SKM-1 treated with dmso at 0.1 percent for 144 hours (cell line): ENCODE results near the gene ZMIZ1.

ENCODE experiments used
- DNase-seq: peaks from one replicate; lab custom pipeline; 2025; ENCODE audit not compliant: unreplicated experiment; lab: John Stamatoyannopoulos, UW

ZMIZ1 gene

DNA sequence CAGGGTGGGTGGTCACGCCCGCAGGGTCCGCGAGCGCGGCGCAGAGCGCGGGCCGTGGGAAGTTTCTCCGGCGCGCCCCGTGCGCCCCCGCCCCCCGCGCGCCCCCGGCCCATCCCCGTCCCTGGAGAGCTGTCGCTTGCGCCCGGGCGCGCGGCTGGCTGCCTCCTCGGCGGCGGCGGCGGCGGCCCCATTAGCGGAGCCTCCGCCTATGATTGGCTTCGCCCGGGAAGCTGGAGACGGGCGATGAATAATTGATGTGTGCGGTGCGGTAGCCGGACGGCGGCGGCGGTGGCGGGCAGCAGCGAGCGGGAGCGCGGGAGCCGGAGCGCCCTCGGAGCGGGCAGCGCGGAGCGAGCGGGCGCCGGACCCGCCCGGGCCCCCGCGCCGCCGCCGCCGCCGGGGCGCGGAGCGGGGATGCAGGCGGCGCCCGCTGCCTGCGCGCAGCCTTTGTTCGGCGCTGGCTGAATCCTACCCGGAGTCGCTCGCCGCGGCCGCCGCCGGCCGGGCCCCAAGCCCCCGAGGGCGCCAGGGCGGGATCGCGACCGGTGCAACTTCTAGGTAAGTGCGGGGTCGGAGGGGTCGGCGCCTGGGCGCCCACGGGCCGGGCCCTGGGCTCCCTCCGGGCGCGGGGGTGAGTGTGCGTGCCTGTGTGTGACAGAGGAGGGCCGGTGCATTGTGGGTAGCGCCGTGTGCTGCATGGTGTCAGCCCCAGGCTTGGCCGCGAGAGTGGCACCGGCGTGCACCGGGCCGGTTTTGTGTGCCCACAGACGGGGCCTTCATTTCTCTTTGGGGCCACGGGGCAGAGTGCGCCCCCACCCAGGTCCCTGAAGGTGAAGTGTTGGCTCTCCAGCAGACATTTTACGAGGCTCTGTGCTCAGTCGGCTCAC, 174.7 kb downstream of the ZMIZ1 start:
- peak; percentile 45 for DNase-seq

DNA sequence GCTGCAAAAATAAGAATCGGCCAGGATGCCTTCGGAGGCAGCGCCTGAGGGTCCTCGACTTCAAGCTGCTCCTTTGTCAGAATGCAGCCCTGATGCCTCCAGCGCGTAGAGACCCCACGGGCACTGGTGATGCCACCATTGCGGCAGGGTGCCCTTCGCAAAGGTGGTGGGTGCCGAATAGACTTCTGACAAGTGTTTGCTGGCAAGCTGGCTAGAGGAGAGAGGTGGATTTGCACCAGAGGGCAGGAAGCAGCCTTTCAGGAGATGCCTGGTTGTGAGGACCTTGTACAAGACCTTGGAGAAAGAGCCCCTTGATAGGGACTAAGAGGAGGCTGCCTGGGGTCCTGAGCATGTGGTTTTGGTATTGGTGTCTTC, 175.3 kb downstream of the ZMIZ1 start:
- DNase-seq = no peak

DNA sequence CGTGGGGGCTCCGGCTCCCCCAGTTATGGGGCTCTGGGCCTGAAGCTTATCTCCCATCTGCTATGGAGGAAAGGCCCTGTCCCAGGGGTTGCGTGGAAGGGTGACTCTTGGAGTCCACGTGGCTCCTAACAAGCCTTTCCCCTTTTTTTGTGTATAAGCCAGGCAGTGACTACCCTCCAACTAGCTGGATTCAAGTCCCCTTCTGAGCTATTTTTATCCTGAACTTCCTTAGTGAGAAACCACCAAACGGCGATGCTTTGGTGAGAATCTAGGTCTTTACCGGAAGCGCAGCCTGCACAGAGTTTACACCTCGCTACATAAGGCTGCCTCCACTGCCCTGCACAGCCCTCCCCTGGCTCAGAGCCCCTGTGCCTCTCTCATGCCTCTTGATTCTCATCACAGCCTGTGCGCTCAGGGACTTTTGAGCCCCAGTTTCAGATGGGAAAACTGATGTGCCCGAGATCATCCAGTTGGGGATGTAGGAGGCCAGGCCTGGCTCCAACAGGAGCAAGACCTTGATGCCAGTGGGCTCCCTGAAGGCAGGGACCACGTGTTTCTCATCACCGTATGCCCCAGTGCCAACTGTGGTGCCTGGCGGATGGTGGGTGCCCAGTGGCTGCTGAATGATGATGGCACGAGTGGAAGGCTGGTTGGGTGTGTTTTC, 176.2 kb downstream of the ZMIZ1 start:
- DNase-seq = peak; percentile 67

DNA sequence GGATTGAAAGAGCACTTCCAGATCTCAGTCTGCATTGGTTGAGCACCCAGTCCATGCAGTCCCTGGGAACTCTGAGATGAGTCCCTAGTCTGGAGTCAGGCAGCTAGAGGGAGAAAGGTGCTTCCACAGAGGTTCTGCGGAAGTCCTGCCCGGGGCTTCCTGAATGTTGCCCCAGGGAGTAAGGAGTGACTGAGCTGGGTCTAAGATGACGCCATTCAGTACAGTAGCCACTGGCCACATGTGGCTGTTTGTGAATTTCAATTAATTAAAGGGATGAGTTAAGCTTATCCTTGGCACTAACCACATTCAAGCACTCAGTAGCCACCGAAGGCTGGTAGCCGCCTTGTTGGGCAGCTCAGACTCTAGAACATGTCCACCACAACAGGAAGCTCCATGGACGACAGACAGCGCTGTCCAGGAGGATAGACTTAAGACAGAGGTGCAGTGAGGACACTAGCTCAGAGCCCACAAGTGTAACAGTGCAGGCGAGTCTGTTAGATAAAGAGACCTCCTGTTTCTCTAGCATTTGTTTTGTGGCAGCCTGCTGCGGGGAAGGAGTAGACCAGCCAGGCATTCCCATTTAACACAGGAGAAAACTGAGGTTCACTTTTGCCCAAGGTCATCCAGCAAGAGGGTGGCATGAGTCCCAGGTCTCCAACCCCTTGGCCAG, 176.9 kb downstream of the ZMIZ1 start:
- DNase-seq = no peak

DNA sequence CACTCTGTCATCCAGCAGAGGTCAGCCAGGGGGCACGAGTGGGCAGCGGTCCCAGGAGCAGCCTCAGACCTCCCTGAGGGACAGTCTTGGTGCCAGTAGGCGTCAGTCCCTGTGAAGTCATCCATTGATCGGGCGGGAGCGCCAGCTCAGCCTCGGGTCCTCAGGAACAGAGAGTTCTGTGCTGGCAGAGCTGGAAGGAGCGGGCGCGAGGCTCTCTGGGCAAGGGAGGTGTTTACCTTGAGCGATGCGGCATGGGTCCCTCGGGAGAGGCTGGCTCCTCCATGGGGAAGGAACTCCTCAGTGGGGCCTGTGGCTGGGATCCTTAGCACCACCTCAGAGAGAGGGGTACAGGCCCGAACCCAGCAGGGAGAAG, 177.4 kb downstream of the ZMIZ1 start:
- DNase-seq = no peak

DNA sequence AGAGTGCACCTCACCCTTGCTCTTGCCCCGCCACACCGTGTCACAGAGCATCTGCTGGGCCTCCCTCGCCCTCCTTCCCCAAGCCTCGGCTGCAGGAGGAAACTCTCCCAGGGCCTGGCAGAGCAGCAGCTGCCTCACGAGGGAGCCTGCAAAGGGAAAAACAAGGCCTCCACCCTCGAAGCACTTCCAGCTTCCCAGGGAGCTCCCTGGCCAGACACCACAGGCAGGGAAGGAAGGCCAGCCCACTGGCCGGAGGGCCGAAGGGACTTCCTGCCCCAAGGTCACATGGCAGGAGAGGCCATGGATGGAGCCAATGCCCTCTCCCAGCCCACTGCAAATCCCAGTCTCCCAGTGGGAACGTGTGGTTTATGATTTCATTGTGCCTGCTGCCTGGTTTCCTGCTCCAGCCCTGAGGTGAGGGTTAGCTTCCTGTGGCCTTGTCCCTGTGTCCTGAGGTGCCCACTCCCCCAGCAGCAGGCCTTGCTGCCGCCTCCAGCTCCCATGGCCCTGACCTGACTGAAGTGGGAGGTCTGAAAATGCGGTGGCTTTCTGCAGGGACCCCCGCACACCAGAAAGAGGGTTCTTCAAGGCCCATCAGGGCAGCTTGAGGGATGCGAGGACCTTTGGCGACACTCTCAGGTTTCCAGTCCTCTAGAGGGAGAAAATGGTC, 178.0 kb downstream of the ZMIZ1 start:
- DNase-seq = no peak

DNA sequence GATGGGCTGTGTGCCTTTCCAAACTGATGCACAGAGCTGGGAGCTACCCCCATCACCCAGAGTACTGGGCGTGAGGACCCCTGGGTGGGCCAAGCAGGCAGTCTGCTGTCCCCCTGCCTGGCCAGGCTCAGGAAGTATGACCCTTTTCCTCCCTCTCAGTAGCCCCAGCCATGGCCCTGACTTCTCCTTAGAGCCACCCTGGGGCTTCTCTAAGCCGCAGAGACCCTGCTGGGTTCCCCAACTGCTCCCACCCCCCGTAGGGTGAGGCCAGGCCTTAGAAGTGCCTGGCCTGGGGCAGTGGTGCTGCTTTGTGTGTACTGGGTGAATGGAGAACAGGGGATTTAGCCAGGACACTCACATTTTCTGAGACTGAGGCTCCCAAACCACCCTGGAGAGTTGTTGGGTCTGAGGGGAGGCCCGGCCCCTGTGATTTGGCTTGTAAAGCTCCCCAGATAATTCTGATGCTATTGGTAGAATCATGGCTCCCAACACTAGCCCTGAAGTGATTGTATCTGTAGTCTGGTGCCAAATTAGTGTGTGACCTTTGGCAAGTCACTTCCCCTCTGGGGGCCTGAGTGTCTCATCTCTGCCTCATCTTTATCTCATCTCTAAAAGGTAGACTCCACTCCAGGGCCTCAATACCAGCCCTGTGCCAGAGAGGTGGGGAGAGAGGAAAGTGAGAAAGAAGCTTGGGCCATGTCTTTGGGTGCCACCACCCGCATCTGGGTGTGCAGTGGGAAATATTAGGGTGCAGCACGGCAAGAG, 178.8 kb downstream of the ZMIZ1 start:
- DNase-seq = peak; percentile 10

DNA sequence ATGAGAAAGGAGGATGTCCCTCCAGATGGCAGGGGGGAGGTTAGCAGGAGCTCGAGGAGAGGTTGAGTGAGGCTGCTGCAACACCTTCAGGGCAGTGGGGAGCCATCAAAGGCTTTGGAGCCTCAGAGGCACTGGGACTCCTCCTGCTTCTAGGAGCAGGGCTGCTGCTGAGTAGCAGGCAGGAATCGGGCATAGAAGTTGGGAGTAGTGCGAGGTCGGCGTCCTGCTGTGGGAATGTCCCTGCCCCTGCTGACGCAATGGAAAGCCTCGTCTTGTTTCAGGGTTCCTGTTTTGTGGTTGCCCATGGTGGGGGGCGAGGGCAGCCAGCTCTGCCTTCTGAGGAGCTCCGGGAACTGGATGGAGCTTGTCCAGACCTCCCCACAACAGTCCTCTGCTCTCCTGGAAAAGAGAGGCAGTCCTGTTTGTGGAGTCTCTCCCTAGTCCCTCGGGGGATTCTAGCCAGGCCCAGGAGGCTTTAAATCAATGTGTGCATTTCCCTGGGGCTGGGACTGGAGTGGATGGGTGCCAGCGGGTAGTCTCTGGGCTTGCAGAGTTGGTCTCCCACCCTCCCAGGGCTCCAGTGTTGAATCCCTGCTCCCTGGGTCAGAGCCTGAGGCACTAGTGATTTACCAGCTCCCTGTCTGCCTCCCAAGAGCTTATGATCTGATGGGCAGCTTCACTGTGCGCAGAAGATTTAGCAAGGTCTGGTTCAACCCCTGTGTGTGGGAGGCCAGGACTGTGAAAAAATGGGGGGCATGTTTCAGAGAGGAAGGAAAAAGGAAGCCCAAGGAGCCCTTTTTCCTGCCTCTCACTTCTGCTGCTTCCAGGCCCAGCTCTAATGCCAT, 179.8 kb downstream of the ZMIZ1 start:
- DNase-seq = peak; percentile 64

DNA sequence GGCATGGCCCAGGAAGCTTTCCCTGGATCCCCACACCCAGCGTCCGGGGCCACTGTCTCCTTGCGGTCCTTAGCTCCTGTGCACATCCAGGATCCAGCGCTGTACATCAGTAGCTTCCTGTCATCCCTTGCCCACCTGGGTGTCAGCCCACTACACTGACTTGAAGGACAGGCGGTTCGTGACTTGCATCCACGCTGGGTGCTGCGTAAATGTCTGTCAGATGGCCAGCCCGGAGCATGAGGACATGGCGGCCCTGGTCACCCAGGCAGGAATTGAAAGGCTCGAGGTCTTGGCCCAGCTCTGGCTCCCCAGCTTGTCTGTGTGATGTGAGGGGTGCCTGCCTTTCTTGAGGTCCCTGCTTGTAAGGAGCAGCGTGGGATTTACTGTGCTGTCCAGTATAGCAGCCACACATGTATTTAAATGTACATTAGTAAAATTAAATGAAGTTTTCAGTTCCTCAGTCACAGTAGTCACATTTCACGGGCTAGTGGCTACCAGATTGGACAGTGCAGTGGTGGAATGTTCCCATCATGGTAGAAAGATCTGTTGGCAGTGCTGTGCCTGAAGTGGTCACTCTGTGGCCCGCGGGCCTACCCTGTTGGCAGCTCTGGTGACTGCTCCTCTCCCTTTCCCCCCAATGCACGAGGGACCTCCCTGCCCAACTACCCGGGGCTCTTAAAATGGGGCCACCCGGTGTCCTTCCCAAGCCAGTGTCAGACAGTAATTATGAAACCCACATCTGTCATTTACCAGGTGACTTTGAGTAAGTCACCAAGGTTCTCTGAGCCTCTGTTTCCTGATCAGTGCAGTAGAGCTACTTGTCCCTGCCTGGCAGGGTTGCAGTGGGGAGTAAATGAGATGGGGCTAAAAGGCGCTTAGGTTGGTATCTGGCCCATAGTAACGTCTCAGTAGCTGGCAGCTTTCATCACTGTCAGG, 180.7 kb downstream of the ZMIZ1 start:
- DNase-seq = no peak

DNA sequence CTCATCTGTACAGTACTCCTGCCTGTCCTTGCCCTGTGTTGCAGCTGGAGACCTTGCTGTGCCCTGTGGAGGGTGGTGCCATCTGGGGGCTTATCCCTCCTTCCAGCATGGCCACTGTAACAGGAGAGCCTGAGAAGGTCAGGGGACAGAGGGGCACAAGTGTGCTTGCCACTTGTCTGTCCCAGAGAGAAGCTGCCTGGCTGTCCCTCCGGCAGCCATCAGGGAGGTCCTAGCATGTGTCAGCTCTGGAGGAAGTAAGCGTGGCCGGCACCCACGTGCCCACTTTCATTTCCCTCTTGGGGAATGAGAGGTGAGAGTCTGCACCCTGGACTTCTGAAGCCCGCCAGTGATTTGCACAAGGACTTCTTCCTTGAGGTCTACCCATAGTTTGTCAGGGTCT, 181.5 kb downstream of the ZMIZ1 start:
- DNase-seq = peak; percentile 65

DNA sequence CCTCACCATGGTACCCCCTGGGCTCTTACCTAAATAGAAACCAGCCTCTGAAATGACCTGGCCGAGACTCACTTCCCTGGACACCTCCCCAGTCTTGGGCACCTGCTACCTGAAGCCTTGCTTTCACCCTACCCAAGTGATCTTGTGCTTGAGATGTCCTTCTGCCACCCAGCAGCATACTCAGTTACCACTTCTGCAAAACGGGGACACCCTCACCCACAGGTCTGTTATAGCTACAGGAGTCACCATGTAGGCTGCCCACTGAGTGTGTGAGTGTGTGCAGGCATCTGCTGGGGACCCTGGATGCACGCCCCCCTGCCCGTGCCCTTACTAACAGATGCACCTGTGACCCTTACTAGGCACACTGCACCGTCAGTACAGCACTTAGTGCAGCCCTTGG, 183.7 kb downstream of the ZMIZ1 start:
- no peak for DNase-seq

DNA sequence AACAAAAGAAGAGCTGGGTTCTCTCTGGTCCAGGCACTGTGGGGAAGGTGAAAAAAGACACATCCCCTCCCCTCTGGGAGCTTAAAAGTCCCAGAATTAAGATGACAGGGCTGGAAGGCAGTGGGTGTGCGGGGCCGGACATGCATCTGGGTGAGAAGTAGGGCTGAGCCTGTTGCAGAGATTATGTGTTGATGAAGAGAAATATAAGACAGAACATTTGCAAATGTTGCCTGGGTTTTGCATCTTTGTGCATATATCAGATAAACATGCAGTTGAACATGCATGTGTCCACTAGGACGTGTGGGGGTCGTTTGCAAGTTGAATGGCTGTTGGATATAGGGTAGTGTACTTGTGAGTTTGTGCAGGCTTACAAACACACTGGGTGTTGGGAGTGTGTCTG, 184.2 kb downstream of the ZMIZ1 start:
- DNase-seq = no peak

DNA sequence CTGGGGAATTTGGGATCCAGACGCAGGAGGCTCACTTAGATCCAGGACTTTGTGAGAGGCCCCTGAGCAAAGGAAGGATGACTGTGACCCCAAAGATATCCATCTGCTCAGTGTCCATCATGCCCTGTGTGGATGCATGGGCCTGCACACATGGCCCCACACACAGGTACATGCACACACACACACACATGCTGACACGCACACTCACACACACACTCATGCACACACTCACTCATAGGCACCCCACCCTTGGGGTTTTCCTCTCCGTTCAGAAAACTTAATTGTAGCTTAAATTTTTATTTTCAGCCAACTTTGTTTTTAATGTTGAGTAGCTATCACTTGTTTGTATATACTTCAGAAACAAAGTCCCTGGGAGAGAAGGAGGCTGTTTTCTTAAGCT, 184.9 kb downstream of the ZMIZ1 start:
- no peak for DNase-seq

DNA sequence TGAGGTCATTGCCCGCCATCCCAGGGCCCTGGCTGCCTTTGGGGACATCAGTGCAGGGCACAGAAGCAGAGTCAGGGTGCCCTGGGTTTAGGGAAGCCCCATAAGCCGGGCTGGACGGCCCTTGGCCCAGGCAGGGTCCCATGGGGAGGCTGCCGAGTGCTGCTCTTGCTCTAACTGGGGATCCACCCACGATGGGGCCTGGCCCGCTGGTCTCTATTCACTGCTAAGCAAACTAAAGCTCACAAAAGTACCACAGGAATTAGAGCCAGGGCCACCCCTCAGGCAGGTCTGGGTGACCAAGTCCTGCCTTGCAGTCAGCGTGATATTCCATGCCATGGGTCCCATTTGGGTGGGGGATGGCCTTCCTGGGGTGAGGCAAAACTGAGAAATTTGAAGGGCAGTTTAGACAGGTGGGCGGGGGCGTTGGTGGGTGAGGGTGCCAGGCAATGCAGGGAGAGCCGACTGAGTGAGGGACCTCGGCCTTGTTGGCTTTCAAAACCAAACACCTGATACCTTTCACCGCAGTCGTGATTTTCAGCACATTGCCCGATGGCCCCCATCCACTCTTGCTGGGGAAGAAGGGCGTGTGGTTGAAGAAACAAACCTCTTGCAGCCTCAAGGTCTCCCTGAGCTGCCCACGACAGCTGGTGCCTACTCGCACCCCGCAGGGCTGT, 185.7 kb downstream of the ZMIZ1 start:
- no peak for DNase-seq

DNA sequence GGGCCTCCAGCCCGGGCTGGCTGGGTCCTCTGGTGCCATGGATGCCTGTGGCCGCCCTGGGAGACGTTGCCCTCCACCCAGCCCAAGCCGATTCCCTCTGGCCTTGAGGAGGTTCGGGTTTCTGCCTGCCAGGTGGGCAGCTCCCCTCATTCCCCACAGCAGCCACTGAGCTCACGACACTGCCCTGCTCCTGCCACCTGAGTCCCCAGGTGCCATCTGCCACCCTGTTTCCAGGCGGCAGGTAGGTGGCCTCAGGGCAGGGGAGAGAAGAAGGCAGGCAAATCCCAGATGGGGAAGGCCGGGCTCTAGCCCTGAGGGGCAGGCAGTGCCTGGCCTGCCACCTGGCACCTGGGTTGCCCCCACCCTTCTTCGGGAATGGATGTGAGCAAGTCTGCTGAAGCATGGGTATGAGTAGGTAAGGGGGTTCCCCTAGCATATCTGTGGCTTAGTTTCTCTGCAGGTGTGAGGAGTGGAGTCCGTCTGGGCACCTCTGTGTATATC, 186.3 kb downstream of the ZMIZ1 start:
- DNase-seq = no peak

DNA sequence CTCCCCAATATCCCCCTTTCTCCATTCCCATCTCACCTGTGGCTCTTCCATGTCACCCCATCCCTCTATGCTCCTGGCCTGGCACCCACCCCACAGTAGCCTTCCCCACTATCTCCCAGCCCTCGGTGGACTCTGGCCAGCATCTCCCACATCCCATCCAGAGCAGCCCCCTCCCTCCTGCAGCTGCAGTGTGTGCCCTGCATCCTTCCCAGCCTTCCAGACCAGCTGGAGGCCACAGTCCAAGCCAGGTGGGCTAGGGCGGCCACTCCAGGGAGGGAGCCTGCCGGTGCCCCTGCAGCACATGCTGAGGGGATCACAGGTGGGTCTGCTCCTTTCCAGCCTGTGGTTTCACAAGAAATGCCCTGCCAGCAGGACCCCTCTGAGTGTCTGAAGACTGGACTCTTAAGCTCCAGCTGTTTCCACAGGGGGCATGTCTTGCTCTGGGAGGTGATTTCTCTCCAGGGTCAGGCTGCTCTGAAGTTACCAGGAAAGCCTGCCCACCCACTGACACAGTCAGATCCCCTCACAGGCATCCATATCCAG, 187.6 kb downstream of the ZMIZ1 start:
- no peak for DNase-seq

DNA sequence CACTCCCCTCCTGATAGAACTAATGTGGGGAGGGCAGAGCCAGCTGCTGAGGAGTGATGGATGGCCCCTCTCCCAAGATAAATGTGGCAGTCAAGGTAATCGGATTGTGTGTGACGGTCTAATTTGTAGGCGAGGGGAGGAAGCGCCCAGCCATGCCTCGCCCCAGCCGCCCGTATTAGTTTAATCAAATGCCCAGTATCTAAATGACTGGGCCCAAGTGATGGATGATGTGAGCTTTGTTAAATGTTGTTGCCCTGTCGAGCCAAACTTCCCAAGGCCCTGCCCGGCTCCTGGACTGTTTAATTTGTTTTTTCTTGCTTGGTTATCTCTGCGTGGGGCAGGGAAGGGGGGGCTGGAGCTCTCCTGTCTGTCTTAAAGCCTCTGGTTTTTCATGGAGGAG, 190.1 kb downstream of the ZMIZ1 start:
- DNase-seq = no peak

DNA sequence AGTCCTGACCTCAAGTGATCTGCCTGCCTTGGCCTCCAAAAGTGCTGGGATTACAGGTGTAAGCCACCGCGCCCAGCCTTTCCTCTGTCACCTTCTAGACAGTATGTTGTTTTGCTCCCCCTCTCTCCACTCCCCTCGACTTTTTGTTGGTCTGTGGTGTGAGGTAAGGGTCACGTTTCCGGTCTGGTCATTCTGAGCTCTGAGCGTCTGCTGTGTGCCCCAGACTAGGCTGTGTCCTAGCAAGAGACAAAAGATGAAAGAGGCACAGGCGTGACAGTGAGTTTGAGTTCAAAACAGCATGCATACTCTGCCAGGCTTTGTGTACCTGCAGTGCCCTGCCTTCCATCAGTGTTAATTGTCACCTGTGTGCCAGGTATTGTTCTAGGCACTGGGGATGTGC, 191.1 kb downstream of the ZMIZ1 start:
- DNase-seq = no peak
